IMR-90 (cell line): Measurements from ENCODE around the gene AUTS2. TPM values are rescaled to one million over a fixed set of nuclear protein-coding genes. Genes with fewer than 3 reads are reported as not detected.

Experiments used
- ATAC-seq: fragments of 200-7000 bp; cut with Tn5 transposase; 2 replicates; pipeline ENCODE4 v1.9.1; 2020; ENCODE audit warnings: low read depth, mild to moderate bottlenecking, moderate library complexity
- BruUV-seq: library from RNA; stranded (reverse); fragments of 400-500 nt; replicated peaks from 2 replicates; lab custom pipeline; 2021; lab: Mats Ljungman, UMichigan
- CTCF ChIA-PET: fragments of 300-600 bp; formaldehyde crosslinking; extraction: SDS; loops from one replicate; lab custom pipeline; 2021; ENCODE audit warnings: antibody characterized with exemption; lab: Yijun Ruan, JAX
- POLR2A ChIA-PET: fragments of 300-600 bp; sonication (Branson Sonifier 250); formaldehyde crosslinking; loops from one replicate; lab custom pipeline; 2022; ENCODE audit warnings: antibody characterized with exemption; ENCODE audit not compliant: unreplicated experiment; lab: Charles Lee
- DNase-seq: peaks from one replicate; pipeline ENCODE4 v3.0.0; 2013
- H2AFZ ChIP-seq: replicated peaks from 2 replicates; pipeline ENCODE3; 2013; ENCODE audit warnings: low read length, mild to moderate bottlenecking; ENCODE audit not compliant: poor library complexity
- H2AK5ac ChIP-seq: 2 replicates; pipeline ENCODE4 v1.6.1; 2013; ENCODE audit warnings: low read depth, low read length, inconsistent platforms
- H2AK9ac ChIP-seq: replicated peaks from 2 replicates; pipeline ENCODE3; 2013; ENCODE audit warnings: mild to moderate bottlenecking, low read depth, low read length, moderate library complexity; ENCODE audit not compliant: poor library complexity
- H2BK120ac ChIP-seq: 2 replicates; pipeline ENCODE4 v1.6.1; 2013; ENCODE audit warnings: low read depth, low read length, inconsistent platforms
- H2BK15ac ChIP-seq: 3 replicates; pipeline ENCODE4 v1.6.1; 2013; ENCODE audit warnings: low read depth, low read length, inconsistent platforms
- H2BK20ac ChIP-seq: 2 replicates; pipeline ENCODE4 v1.6.1; 2013; ENCODE audit warnings: low read depth, mild to moderate bottlenecking, inconsistent platforms, low read length, moderate library complexity
- H2BK5ac ChIP-seq: 2 replicates; pipeline ENCODE4 v1.6.1; 2013; ENCODE audit warnings: mild to moderate bottlenecking, low read depth, low read length, inconsistent platforms; ENCODE audit not compliant: poor library complexity, severe bottlenecking
- H3K14ac ChIP-seq: replicated peaks from 2 replicates; pipeline ENCODE4 v1.6.1; 2013; ENCODE audit warnings: low read depth, low read length, inconsistent platforms
- H3K18ac ChIP-seq: 2 replicates; pipeline ENCODE4 v1.6.1; 2013; ENCODE audit warnings: low read depth, low read length, control low read depth
- H3K23ac ChIP-seq: 2 replicates; pipeline ENCODE4 v1.6.1; 2013; ENCODE audit warnings: low read depth, low read length, inconsistent platforms
- H3K27ac ChIP-seq: 2 replicates; pipeline ENCODE4 v1.5.1; 2013; ENCODE audit warnings: mild to moderate bottlenecking, control low read depth, low read length; ENCODE audit not compliant: insufficient read depth
- H3K27me3 ChIP-seq: 2 replicates; pipeline ENCODE4 v1.6.1; 2013; ENCODE audit warnings: low read length; ENCODE audit not compliant: control insufficient read depth, insufficient read depth
- H3K36me3 ChIP-seq: 2 replicates; pipeline ENCODE4 v1.6.1; 2013; ENCODE audit warnings: low read length, mixed read lengths; ENCODE audit not compliant: control insufficient read depth, insufficient read depth
- H3K4ac ChIP-seq: 2 replicates; pipeline ENCODE4 v1.6.1; 2013; ENCODE audit warnings: low read depth, low read length, inconsistent platforms
- H3K4me1 ChIP-seq: 2 replicates; pipeline ENCODE4 v1.6.1; 2013; ENCODE audit warnings: low read length, mixed read lengths; ENCODE audit not compliant: control insufficient read depth, insufficient read depth
- H3K4me2 ChIP-seq: 2 replicates; pipeline ENCODE4 v1.6.1; 2013; ENCODE audit warnings: low read depth, mild to moderate bottlenecking, control low read depth, low read length, moderate library complexity
- H3K4me3 ChIP-seq: 2 replicates; pipeline ENCODE4 v1.5.1; 2013; ENCODE audit warnings: low read depth, mild to moderate bottlenecking, control low read depth, low read length, moderate library complexity; ENCODE audit not compliant: insufficient read depth
- H3K56ac ChIP-seq: 2 replicates; pipeline ENCODE4 v1.6.1; 2013; ENCODE audit warnings: low read length, inconsistent platforms; ENCODE audit not compliant: insufficient read depth; ENCODE audit errors: extremely low read depth
- H3K79me1 ChIP-seq, 2 experiments: 2 replicates each; pipeline ENCODE4 v1.6.1; 2013; ENCODE audit warnings: low read length in 2 of 2, inconsistent platforms in 1 of 2, low read depth in 1 of 2
- H3K9ac ChIP-seq: 2 replicates; pipeline ENCODE4 v1.6.1; 2013; ENCODE audit warnings: low read depth, low read length, control low read depth
- H3K9me1 ChIP-seq: 2 replicates; pipeline ENCODE4 v1.6.1; 2013; ENCODE audit warnings: low read length, inconsistent platforms; ENCODE audit not compliant: insufficient read depth
- H3K9me3 ChIP-seq: 2 replicates; pipeline ENCODE4 v1.6.1; 2013; ENCODE audit warnings: low read length; ENCODE audit not compliant: control insufficient read depth, insufficient read depth
- H4K20me1 ChIP-seq: 2 replicates; pipeline ENCODE4 v1.6.1; 2013; ENCODE audit warnings: low read length, inconsistent platforms; ENCODE audit not compliant: insufficient read depth
- H4K5ac ChIP-seq: 2 replicates; pipeline ENCODE4 v1.6.1; 2013; ENCODE audit warnings: mild to moderate bottlenecking, low read depth, low read length, control low read depth
- H4K8ac ChIP-seq, 2 experiments: 2 replicates each; pipeline ENCODE4 v1.6.1; 2013; ENCODE audit warnings: low read depth in 2 of 2, low read length in 2 of 2, control low read depth in 1 of 2, inconsistent platforms in 1 of 2
- H4K91ac ChIP-seq: 2 replicates; pipeline ENCODE4 v1.6.1; 2013; ENCODE audit warnings: low read depth, low read length, inconsistent platforms; ENCODE audit not compliant: insufficient read depth
- BHLHE40 ChIP-seq: fragments of 150-350 bp; IDR thresholded peaks from 2 replicates; pipeline ENCODE4 v1.6.1; 2016; ENCODE audit warnings: mild to moderate bottlenecking, low read depth, low read length
- CHD1 ChIP-seq: IDR thresholded peaks from 2 replicates; pipeline ENCODE4 v1.6.1; 2012; ENCODE audit warnings: low read depth, low read length, improper control_type of control experiment
- CTCF ChIP-seq: conservative IDR thresholded peaks from 2 replicates; pipeline ENCODE4 v1.5.1; 2012; ENCODE audit warnings: mild to moderate bottlenecking, low read depth, low read length, improper control_type of control experiment
- FOS ChIP-seq: fragments of 150-350 bp; IDR thresholded peaks from 2 replicates; pipeline ENCODE4 v1.6.1; 2016; ENCODE audit warnings: low read depth, low read length
- MAFK ChIP-seq: IDR thresholded peaks from 2 replicates; pipeline ENCODE4 v1.6.1; 2012; ENCODE audit warnings: low read depth, low read length, improper control_type of control experiment
- MAZ ChIP-seq: IDR thresholded peaks from 2 replicates; pipeline ENCODE4 v1.6.1; 2012; ENCODE audit warnings: low read depth, mild to moderate bottlenecking, low read length, improper control_type of control experiment, moderate library complexity, borderline replicate concordance
- MXI1 ChIP-seq: IDR thresholded peaks from 2 replicates; pipeline ENCODE4 v1.6.1; 2012; ENCODE audit warnings: low read depth, mild to moderate bottlenecking, low read length, moderate library complexity, borderline replicate concordance
- NFE2L2 ChIP-seq: fragments of 150-350 bp; IDR thresholded peaks from 2 replicates; pipeline ENCODE4 v1.6.1; 2016; ENCODE audit warnings: low read depth, mild to moderate bottlenecking, low read length
- POLR2A ChIP-seq: IDR thresholded peaks from 2 replicates; pipeline ENCODE4 v1.6.1; 2012; ENCODE audit warnings: mild to moderate bottlenecking, low read depth, low read length
- RAD21 ChIP-seq: IDR thresholded peaks from 2 replicates; pipeline ENCODE4 v1.6.1; 2012; ENCODE audit warnings: low read length, improper control_type of control experiment
- SMC3 ChIP-seq: fragments of 150-350 bp; IDR thresholded peaks from 2 replicates; pipeline ENCODE4 v1.6.1; 2016; ENCODE audit warnings: low read depth, mild to moderate bottlenecking, antibody characterized with exemption, low read length, moderate library complexity
- WGBS, 2 experiments: methylation state at CpG; one replicate each; pipeline versions ENCODE4 v1.1.5 to v1.1.7; 2013; ENCODE audit warnings: missing lambda C conversion rate in 2 of 2; ENCODE audit not compliant: insufficient read length in 1 of 2; ENCODE audit errors: extremely low coverage in 2 of 2; 5-methylcytosine and 5-hydroxymethylcytosine counted together
- dilution Hi-C: fragments of 300-500 bp; cut with HindIII; formaldehyde crosslinking; loops from one replicate; pipeline ENCODE4 v1.14.3; 2018; ENCODE audit warnings: low sequenced_read_pairs; ENCODE audit not compliant: unreplicated experiment
- in situ Hi-C: fragments of 300-500 bp; cut with MboI; formaldehyde crosslinking; loops from 3 replicates; pipeline ENCODE4 v1.14.3; 2019; ENCODE audit warnings: low sequenced_read_pairs, inconsistent platforms, mixed read lengths
- intact Hi-C: fragments of 100-400 bp; cut with micrococcal nuclease; formaldehyde crosslinking; loops from 2 replicates; pipeline ENCODE4 v1.10.0; 2022
- polyA plus RNA-seq, 3 experiments: library from polyadenylated mRNA; depleted of rRNA; stranded (reverse); fragments of >200 nt; gene quantifications; 2 replicates each; pipeline ENCODE4 v1.2.3, GENCODE V29; 2012; ENCODE audit warnings: low replicate concordance in 1 of 3
- total RNA-seq: library from RNA; depleted of rRNA; stranded (reverse); fragments of >200 nt; gene quantifications from 2 replicates; pipeline ENCODE4 v1.2.3, GENCODE V29; 2012
- TF ChIP-seq, protein P1 (sequence below): fragments of 150-350 bp; IDR thresholded peaks from 2 replicates; pipeline ENCODE4 v1.6.1; 2017; ENCODE audit warnings: mild to moderate bottlenecking, antibody characterized with exemption, low read length, low read depth
- TF ChIP-seq, protein P2 (sequence below): fragments of 150-350 bp; IDR thresholded peaks from 2 replicates; pipeline ENCODE4 v1.6.1; 2016; ENCODE audit warnings: low read depth, mild to moderate bottlenecking, low read length, moderate library complexity, borderline replicate concordance

AUTS2 gene
- total and polyA plus RNA-seq, 2 of the 4 experiments (the other 2 are of a cell fraction): 0.90 to 3.0 TPM

GRCh38 chr7:70703785-70704184, 1105.5 kb downstream of the AUTS2 start:
- no peaks in the 10 kb centered on the region for H3K36me3 ChIP-seq
- CTCF ChIA-PET: no interaction called here

More at GRCh38 chr7:70703785-70704184, 1105.5 kb downstream of the AUTS2 start:
- no TSS peak for BruUV-seq
- whole genome bisulfite sequencing, 2 experiments: no CpG with 5 or more reads among the region's 4 CpGs
- dilution Hi-C loops: no loop called here
- Histone ChIP-seq H2AK9ac (no peak overlapping the region), H2BK20ac (no peak overlapping the region), H3K9ac (no peak overlapping the region), H3K79me1 (peaks cover 4 to 16% of the 10 kb centered on the region in 2 experiments; a peak in 2 of 4 replicates), H3K9me3 (no peaks in the 10 kb centered on the region), H3K4me3 (no peak overlapping the region), H3K27me3 (no peaks in the 10 kb centered on the region), H3K4ac (no peak overlapping the region), H2AK5ac (no peak overlapping the region), H2BK120ac (no peak overlapping the region), H4K5ac (no peak overlapping the region), H4K91ac (no peak overlapping the region), H2BK15ac (no peak overlapping the region), H3K14ac (no peak overlapping the region), H3K27ac (no peak overlapping the region), H2AFZ (no peak overlapping the region), H4K8ac (no peak overlapping the region), H3K9me1 (no peaks in the 10 kb centered on the region), H2BK5ac (no peak overlapping the region), H3K56ac (no peak overlapping the region), H3K23ac (no peak overlapping the region), H3K4me2 (no peak overlapping the region), H3K18ac (no peak overlapping the region), H4K20me1 (no peaks in the 10 kb centered on the region), H3K4me1 (no peaks in the 10 kb centered on the region)
- in situ Hi-C loops: no loop called here
- POLR2A ChIA-PET: no interaction called here
- ATAC-seq (no peak), DNase-seq (no peak)
- intact Hi-C loops: no loop called here
- TF ChIP-seq CTCF (no peak), FOS (no peak), POLR2A (no peak), RAD21 (no peak), MXI1 (no peak), MAZ (no peak), NFE2L2 (no peak), SMC3 (no peak), MAFK (no peak), CHD1 (no peak), BHLHE40 (no peak)
- TF ChIP-seq, protein P1, sequence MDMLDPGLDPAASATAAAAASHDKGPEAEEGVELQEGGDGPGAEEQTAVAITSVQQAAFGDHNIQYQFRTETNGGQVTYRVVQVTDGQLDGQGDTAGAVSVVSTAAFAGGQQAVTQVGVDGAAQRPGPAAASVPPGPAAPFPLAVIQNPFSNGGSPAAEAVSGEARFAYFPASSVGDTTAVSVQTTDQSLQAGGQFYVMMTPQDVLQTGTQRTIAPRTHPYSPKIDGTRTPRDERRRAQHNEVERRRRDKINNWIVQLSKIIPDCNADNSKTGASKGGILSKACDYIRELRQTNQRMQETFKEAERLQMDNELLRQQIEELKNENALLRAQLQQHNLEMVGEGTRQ: no peak
- TF ChIP-seq, protein P2, sequence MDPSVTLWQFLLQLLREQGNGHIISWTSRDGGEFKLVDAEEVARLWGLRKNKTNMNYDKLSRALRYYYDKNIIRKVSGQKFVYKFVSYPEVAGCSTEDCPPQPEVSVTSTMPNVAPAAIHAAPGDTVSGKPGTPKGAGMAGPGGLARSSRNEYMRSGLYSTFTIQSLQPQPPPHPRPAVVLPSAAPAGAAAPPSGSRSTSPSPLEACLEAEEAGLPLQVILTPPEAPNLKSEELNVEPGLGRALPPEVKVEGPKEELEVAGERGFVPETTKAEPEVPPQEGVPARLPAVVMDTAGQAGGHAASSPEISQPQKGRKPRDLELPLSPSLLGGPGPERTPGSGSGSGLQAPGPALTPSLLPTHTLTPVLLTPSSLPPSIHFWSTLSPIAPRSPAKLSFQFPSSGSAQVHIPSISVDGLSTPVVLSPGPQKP: no peak
